ENCODE results near the gene AP1S1.

The AP1S1 gene

DNA sequence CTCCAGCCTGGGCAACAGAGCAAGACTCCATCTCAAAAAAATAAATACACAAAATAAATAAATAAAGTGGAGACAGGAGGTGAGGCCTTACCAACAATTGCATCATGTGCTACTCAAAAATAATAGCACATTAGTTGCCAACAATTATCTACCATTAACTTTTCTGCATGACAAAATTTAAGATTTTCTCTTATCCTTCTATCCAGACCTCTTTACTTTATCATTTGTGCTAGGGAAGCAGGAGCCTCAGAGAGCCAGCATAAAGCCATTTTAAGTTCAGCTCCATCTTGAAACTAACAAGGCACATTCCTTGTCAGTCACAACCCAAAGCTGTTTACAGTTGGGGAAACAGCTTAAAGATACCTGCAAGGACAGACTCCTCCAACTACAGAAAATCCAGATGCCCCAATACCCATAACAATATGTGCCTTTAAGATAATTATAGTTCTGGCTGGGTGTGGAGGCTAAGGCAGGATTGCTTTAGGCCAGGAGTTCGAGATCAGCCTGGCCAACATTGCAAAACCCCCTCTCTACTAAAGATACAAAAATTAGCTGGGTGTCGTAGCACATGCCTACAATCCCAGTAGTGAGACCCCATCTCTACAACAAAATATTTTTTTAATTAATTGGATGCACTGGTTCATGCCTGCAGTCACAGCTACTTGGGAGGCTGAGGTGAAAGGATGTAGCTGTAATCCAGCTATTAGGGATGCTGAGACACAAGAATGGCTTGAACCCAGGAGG, 2.2 kb upstream of the AP1S1 start:
- no peak for DNase-seq (ENCODE audit: low read depth)
- TF ChIP-seq, protein P1, sequence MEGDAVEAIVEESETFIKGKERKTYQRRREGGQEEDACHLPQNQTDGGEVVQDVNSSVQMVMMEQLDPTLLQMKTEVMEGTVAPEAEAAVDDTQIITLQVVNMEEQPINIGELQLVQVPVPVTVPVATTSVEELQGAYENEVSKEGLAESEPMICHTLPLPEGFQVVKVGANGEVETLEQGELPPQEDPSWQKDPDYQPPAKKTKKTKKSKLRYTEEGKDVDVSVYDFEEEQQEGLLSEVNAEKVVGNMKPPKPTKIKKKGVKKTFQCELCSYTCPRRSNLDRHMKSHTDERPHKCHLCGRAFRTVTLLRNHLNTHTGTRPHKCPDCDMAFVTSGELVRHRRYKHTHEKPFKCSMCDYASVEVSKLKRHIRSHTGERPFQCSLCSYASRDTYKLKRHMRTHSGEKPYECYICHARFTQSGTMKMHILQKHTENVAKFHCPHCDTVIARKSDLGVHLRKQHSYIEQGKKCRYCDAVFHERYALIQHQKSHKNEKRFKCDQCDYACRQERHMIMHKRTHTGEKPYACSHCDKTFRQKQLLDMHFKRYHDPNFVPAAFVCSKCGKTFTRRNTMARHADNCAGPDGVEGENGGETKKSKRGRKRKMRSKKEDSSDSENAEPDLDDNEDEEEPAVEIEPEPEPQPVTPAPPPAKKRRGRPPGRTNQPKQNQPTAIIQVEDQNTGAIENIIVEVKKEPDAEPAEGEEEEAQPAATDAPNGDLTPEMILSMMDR (conservative IDR thresholded peaks at IDR 0.05; ENCODE audit: low read depth, low read length): no peak
- no peak overlapping the region for H3K4me3 ChIP-seq (ENCODE audit: low read depth, low read length)

DNA sequence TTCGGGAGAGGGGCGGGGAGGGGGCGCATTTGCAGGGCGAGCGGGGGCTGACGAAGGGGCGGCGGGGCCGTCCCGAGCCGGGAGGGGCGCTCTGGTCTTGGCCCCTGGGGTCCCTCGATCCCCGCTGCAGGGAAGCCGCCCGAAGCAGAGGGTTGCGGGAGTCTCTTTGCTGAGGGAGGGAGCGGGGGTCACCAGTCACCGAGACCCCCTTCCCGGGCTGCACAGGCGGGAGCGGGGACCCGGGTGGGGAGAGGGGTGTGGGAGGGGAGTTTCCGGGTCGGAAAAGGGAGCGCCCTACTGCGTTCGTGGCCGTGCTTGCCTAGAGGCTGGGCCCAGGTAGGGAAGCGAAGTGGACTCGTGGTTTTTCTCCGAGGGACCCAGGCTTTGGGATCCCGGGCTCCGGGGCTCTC, 422 bp downstream of the AP1S1 start:
- peak overlapping the region; percentile 85 for H3K4me3 ChIP-seq (ENCODE audit: low read depth, low read length)
- TF ChIP-seq, protein P1 (conservative IDR thresholded peaks at IDR 0.05; ENCODE audit: low read depth, low read length): no peak
- no peak for DNase-seq (ENCODE audit: low read depth)

DNA sequence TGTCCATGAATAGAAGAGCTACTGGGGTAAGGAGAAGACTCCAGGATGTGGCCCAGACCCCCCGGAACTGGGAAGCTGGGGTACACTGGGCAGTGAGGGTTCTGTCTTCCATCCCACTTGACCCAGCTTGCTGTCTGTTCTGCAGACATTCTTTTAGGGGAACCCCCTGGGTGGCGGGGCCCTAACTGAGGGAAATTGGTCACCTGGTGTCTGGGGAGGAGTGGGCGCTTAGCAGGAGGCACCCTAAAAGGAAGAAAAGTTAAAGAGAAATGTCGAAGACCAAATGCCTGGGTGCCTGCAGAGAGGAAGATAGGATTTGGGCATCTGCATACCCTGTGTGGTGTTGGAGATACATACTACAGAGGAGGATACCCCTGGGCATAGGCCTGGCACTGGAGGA, 1.0 kb downstream of the AP1S1 start:
- DNase-seq (ENCODE audit: low read depth): no peak
- TF ChIP-seq, protein P1 (conservative IDR thresholded peaks at IDR 0.05; ENCODE audit: low read depth, low read length): no peak
- peak overlapping the region; percentile 85 for H3K4me3 ChIP-seq (ENCODE audit: low read depth, low read length)

DNA sequence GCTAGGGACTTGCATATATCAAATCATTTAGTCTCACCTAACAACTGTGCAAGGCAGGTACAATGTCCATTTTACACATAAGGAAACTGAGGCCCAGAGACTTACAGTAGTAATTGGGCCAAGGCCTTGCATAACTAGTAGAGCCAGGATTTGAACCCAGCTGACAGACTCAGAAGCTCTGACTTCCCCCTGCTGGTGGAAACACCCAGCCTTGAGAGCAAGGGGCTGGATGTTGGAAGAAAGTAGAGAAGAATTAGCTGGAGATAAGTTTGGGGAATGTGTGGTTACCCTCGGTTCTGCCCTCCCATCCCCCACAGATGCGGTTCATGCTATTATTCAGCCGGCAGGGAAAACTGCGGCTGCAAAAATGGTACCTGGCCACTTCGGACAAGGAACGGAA, 2.0 kb downstream of the AP1S1 start:
- H3K4me3 ChIP-seq (ENCODE audit: low read depth, low read length): peak overlapping the region; percentile 8
- TF ChIP-seq, protein P1 (conservative IDR thresholded peaks at IDR 0.05; ENCODE audit: low read depth, low read length): peak; percentile 58
- peak; percentile 35 for DNase-seq (ENCODE audit: low read depth)

DNA sequence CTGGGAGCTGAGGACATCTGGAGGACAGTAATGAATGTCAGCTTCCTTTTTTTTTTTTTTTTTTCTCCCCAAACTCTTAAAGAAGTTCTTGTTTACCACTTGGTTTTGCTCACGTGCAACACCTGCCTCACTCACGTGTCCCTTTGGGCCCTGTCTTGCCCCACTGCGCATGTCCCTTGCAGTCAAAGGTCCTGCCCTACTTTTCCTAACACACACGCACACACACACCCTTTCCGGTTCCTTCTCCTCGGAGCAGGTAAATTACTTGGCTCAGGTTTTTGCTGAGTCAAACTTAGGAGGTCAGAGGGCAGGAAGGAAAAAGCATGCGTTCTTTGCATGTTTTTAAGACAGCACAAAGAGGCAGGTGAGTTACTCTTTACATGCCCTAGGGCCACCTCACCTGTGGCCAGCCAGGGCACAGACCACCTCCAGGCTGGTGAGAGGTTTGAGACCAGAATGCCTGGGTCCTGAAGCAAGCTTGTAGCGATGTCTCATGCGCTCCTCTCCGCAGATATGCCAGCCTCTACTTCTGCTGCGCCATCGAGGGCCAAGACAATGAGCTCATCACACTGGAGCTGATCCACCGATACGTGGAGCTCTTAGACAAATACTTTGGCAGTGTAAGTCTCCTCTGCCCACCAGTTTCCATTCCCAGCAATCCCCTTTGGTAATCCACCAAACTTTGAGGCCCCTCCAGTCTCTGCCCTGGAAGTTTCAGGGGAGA, 2.8 kb downstream of the AP1S1 start:
- H3K4me3 ChIP-seq (ENCODE audit: low read depth, low read length): no peak overlapping the region
- TF ChIP-seq, protein P1 (conservative IDR thresholded peaks at IDR 0.05; ENCODE audit: low read depth, low read length): no peak
- no peak for DNase-seq (ENCODE audit: low read depth)

DNA sequence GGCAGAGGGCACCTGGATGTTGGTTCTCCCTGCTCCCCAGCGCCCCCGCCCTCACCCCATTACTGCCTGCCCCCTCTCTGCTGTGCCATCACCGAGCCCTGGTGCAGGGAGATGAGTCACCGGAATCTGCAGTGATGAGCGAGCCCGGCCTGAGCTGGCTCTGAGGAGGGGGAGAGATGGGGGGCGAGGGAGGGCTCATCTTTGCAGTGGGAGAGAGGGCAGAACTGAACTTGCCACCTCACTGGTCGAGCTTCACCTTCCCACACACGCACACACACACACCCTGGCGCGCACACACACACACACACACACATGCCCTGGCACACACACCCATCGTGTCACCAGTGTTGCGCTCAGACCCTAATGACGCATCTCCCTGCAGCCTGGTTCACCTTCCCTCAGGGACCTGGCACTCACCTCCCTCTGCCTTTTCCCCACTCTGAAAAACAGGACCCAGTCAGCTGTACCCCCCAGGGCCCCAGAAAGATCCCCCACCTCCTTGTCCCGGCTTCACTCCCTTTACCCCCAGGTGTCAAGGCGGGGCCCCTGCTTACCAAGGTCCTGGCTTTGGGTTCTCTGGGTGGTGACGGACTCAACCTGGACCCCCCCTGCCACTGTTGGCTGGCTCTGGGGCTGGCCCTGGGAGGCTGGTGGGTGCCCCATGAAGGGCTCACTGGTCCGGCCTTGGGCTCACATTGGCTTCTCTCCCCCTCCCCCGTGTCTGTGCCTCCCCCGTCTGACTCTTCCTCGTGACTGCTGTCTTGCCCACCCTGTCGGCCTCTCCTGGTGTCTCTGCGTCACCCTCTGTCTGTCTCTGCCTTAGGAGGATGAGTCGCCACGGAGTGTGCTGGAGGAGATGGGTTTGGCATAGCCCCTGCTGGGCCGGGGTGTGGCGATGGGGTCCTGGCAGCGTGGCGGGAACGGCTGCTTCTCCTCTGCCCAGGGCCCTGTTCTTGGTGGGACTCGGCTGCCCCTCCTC, 5.7 kb downstream of the AP1S1 start:
- no peak for DNase-seq (ENCODE audit: low read depth)
- TF ChIP-seq, protein P1 (conservative IDR thresholded peaks at IDR 0.05; ENCODE audit: low read depth, low read length): no peak
- no peak overlapping the region for H3K4me3 ChIP-seq (ENCODE audit: low read depth, low read length)
